Activated T-cell treated with anti-CD3 and anti-CD28 coated beads, Interleukin-2, amount 50 U/mL, for 4 hours (primary cell): ENCODE results near the gene LLGL2. TPM values are rescaled to one million over a fixed set of nuclear protein-coding genes. Genes with fewer than 3 reads are reported as not detected.

Source experiments
- ATAC-seq, 2 donors: fragments of 200-7000 bp; cut with Tn5 transposase; one replicate each; pipeline ENCODE4 v1.10.0; 2021
- DNase-seq: peaks from one replicate; pipeline ENCODE4 v3.0.0-alpha.2; 2020
- H3K27me3 Mint-ChIP-seq: one replicate; pipeline ENCODE4 v1.8.0; 2021; ENCODE audit warnings: low read depth, mixed read lengths
- H3K36me3 Mint-ChIP-seq: one replicate; pipeline ENCODE4 v1.8.0; 2022; ENCODE audit warnings: mixed read lengths; ENCODE audit not compliant: insufficient read depth
- H3K4me1 Mint-ChIP-seq: one replicate; pipeline ENCODE4 v1.8.0; 2021; ENCODE audit warnings: low read depth, mixed read lengths
- H3K4me3 Mint-ChIP-seq: one replicate; pipeline ENCODE4 v1.8.0; 2021; ENCODE audit warnings: mild to moderate bottlenecking, moderate library complexity, mixed read lengths
- H3K9me3 Mint-ChIP-seq: one replicate; pipeline ENCODE4 v1.8.0; 2021; ENCODE audit warnings: mixed read lengths
- total RNA-seq, 3 donors: library from RNA; stranded (reverse); gene quantifications; one replicate each; pipeline ENCODE4 v1.2.1, GENCODE V29; 2021

The LLGL2 gene
- total RNA-seq, 3 donors from 2014 or later, result 9.5 to 14.1 (median 10.2) TPM

DNA sequence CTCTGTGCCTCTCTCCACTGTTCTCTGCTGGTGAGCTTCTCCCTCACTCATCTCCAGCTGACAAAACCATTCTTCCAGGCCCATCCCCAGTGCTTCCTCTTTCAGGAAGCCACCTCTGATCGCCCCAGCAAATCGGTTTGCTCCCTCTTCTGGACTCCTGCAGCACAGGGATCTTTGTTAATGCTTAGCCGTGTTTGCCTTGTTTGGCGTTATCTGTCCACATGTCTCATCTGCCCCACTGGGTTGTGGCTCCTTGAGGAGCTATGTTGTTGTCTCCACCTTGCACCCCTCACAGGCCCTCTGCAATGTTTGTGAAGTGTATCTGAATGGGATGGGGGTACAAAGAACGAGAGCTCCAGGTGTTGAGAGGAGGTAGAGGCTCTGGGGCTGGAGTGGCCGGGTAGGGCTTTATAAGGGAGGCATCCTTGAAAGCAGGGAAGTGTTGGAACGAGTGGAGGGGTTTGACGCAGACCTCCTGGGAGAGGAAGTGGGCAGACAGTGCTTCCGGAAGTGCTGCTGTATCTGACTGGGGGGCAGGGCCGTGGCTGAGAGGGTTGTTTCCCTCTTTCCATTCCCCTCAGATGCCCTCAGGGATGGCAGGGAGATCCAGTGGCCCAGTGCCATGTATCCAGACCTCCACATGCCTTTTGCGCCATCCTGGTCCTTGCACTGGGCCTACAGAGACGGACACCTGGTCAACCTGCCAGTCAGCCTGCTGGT lies 38.0 kb upstream of the LLGL2 start:
- H3K36me3 Mint-ChIP-seq, result peaks cover 11% of the 10 kb centered on the region
- peak overlapping the region; percentile 54 for H3K4me3 Mint-ChIP-seq
- H3K4me1 Mint-ChIP-seq, result peaks cover 27% of the 10 kb centered on the region
- DNase-seq (peak; percentile 19), ATAC-seq (peak; percentile 82 to 83)
- no peaks in the 10 kb centered on the region for H3K27me3 Mint-ChIP-seq
- no peaks in the 10 kb centered on the region for H3K9me3 Mint-ChIP-seq

- ATAC-seq, result no peak
- no peak for DNase-seq
- H3K4me3 Mint-ChIP-seq, result no peak overlapping the region
- H3K9me3 Mint-ChIP-seq, result no peaks in the 10 kb centered on the region
- H3K36me3 Mint-ChIP-seq, result peaks cover 11% of the 10 kb centered on the region
- peaks cover 27% of the 10 kb centered on the region for H3K4me1 Mint-ChIP-seq
- no peaks in the 10 kb centered on the region for H3K27me3 Mint-ChIP-seq
Measured at GRCh38 chr17:75488693-75489510, 36.6 kb upstream of the LLGL2 start.

- Mint-ChIP-seq H3K9me3 (no peaks in the 10 kb centered on the region), H3K4me1 (peaks cover 27% of the 10 kb centered on the region), H3K4me3 (no peak overlapping the region), H3K27me3 (no peaks in the 10 kb centered on the region), H3K36me3 (peaks cover 14% of the 10 kb centered on the region)
- no peak for DNase-seq
- ATAC-seq, result no peak
Measured at GRCh38 chr17:75489511-75489955, 36.0 kb upstream of the LLGL2 start.

DNA sequence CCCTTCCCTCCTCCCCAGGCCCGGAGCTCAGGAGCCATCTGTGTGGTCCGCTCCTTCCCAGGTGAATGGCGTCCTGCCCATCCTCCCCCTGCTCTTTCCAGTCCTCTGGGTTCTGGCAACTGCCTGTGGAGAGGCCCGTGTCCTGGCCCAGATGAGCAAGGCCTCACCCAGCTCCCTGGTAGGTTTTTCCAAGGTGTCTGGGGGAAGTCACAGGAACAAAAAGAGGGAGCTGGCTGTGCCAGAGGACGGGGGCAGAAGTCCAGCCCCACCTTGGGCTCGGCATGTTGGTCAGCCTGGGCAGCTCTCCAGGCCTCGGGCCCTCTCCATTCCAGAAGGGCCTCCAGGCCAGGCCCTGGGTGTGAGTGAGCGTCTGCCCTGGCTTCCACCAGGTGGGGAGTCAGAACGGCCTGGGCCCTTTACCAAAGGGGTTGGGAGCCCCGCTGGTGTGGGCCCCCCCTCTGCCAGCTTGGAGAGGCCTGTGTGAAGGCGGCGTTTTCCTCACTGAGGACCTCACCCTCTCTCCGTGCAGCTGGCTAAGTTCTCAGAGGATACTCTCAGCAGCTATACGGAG lies 35.2 kb upstream of the LLGL2 start:
- peaks cover 11% of the 10 kb centered on the region for H3K36me3 Mint-ChIP-seq
- DNase-seq, result no peak
- H3K4me3 Mint-ChIP-seq, result no peak overlapping the region
- no peaks in the 10 kb centered on the region for H3K9me3 Mint-ChIP-seq
- H3K4me1 Mint-ChIP-seq, result peaks cover 26% of the 10 kb centered on the region
- ATAC-seq, result no peak
- no peaks in the 10 kb centered on the region for H3K27me3 Mint-ChIP-seq

GRCh38 chr17:75490953-75491649 lies 34.4 kb upstream of the LLGL2 start:
- peaks cover 26% of the 10 kb centered on the region for H3K4me1 Mint-ChIP-seq

GRCh38 chr17:75491680-75492079 lies 33.8 kb upstream of the LLGL2 start:
- peaks cover 6% of the 10 kb centered on the region for H3K36me3 Mint-ChIP-seq
- no peak overlapping the region for H3K4me3 Mint-ChIP-seq

More at GRCh38 chr17:75490953-75491649, 34.4 kb upstream of the LLGL2 start:
- Mint-ChIP-seq H3K36me3 (peaks cover 11% of the 10 kb centered on the region), H3K27me3 (no peaks in the 10 kb centered on the region), H3K9me3 (no peaks in the 10 kb centered on the region), H3K4me3 (no peak overlapping the region)
- ATAC-seq, result no peak
- no peak for DNase-seq

GRCh38 chr17:75492555-75493168 lies 32.8 kb upstream of the LLGL2 start:
- H3K36me3 Mint-ChIP-seq, result peaks cover 6% of the 10 kb centered on the region
- no peak for ATAC-seq
- no peaks in the 10 kb centered on the region for H3K9me3 Mint-ChIP-seq

More at GRCh38 chr17:75491680-75492079, 33.8 kb upstream of the LLGL2 start:
- no peak for ATAC-seq
- H3K9me3 Mint-ChIP-seq, result no peaks in the 10 kb centered on the region
- H3K27me3 Mint-ChIP-seq, result no peaks in the 10 kb centered on the region
- DNase-seq, result no peak
- H3K4me1 Mint-ChIP-seq, result peaks cover 20% of the 10 kb centered on the region

GRCh38 chr17:75493476-75494129 lies 31.9 kb upstream of the LLGL2 start:
- peaks cover 2% of the 10 kb centered on the region for H3K4me1 Mint-ChIP-seq
- no peak overlapping the region for H3K4me3 Mint-ChIP-seq
- no peaks in the 10 kb centered on the region for H3K27me3 Mint-ChIP-seq
- DNase-seq, result no peak
- H3K36me3 Mint-ChIP-seq, result peaks cover 6% of the 10 kb centered on the region
- H3K9me3 Mint-ChIP-seq, result no peaks in the 10 kb centered on the region
- no peak for ATAC-seq

More at GRCh38 chr17:75492555-75493168, 32.8 kb upstream of the LLGL2 start:
- DNase-seq, result no peak
- Mint-ChIP-seq H3K4me3 (no peak overlapping the region), H3K4me1 (peaks cover 10% of the 10 kb centered on the region), H3K27me3 (no peaks in the 10 kb centered on the region)

DNA sequence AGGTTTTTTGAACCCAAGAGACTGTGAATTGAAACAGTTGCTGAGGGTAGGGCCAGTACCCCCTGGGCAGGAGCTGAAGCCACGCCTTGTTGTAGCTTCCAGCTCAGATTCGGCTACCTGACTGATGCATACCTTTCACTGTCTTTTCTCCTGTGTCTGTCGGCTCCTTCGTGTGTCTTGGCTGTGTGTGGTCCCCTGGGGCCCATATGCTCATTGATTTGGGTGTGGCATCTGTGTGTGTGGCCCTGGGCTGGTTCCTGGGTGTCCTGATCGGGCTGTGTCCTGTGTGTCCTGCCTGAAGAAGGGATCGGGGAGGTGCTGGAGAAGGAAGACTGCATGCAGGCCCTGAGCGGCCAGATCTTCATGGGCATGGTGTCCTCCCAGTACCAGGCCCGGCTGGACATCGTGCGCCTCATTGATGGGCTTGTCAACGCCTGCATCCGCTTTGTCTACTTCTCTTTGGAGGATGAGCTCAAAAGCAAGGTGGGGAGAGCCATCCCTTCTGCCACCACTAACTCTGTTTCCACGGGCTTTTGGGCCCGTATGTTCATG lies 31.1 kb upstream of the LLGL2 start:
- no peak for DNase-seq
- no peaks in the 10 kb centered on the region for H3K4me1 Mint-ChIP-seq
- H3K9me3 Mint-ChIP-seq, result no peaks in the 10 kb centered on the region
- peaks cover 6% of the 10 kb centered on the region for H3K36me3 Mint-ChIP-seq
- no peak overlapping the region for H3K4me3 Mint-ChIP-seq
- H3K27me3 Mint-ChIP-seq, result no peaks in the 10 kb centered on the region
- no peak for ATAC-seq

DNA sequence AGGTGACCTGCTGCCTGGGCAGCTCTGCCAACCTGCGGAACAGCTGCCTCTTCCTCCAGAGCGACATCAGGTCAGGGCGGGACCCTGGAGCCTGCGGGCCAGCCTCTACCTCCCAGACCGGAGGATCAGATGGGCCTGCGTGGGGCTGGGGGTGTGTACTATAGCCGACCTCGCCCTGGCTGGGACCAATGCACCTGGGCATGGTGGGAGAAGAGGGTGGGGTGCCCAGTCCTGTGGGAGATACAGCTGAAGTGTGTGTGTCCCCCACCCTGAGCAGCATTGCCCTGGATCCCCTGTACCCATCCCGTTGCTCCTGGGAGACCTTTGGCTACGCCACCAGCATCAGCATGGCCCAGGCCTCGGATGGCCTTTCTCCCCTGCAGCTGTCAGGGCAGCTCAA lies 29.5 kb upstream of the LLGL2 start:
- Mint-ChIP-seq H3K36me3 (peaks cover 6% of the 10 kb centered on the region), H3K27me3 (no peaks in the 10 kb centered on the region), H3K9me3 (no peaks in the 10 kb centered on the region), H3K4me1 (no peaks in the 10 kb centered on the region), H3K4me3 (no peak overlapping the region)
- DNase-seq (no peak), ATAC-seq (no peak)

DNA sequence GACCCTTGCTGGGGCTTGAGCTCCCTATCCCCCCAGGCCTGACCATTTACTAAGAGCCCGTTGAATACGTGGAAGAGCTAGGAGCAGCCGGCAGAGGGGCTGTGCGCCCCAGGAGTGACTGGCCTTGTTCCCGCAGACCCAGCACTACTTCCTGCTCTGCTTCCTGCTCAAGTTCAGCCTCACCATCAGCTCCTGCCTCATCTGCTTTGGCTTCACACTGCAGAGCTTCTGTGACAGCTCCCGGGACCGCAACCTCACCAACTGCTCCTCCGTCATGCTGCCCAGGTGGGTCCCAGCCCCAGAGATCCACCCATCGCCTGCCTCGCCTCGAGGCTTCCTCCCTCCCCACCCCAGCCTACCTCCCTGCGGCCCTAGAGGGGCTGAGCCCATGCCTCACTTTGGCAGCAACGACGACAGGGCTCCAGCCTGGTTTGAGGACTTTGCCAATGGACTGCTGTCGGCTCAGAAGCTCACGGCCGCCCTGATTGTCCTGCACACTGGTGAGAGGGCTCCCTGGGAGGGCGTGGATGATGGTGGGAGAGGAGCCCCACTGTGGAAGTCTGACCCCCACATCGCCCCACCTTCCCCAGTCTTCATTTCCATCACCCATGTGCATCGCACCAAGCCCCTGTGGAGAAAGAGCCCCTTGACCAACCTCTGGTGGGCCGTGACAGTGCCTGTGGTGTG lies 27.3 kb upstream of the LLGL2 start:
- Mint-ChIP-seq H3K4me1 (no peaks in the 10 kb centered on the region), H3K36me3 (peaks cover 2% of the 10 kb centered on the region), H3K27me3 (no peaks in the 10 kb centered on the region), H3K9me3 (no peaks in the 10 kb centered on the region), H3K4me3 (no peak overlapping the region)
- ATAC-seq (peak; percentile 21), DNase-seq (no peak)

DNA sequence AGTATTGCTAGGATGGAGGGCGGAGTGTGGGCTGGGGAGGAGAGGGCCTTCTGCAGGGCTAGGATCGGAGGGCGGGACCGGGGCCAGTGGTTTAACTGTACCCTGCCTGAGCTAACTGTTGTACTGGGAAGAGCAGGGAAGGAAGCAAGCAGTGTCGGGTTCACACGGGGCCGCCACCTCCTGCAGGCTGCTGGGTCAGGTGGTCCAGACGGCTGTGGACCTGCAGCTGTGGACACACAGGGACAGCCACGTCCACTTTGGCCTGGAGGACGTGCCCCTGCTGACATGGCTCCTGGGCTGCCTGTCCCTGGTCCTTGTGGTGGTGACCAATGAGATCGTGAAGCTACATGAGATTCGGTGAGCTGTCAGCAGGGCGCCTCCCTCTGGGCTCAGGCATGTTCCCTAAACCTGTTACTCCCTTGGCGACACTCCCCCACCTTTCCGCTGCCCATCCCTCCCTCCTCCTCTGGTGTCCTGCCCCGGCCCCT lies 26.7 kb upstream of the LLGL2 start:
- no peaks in the 10 kb centered on the region for H3K4me1 Mint-ChIP-seq
- H3K9me3 Mint-ChIP-seq, result no peaks in the 10 kb centered on the region
- no peak for DNase-seq
- H3K4me3 Mint-ChIP-seq, result no peak overlapping the region
- peaks cover 2% of the 10 kb centered on the region for H3K36me3 Mint-ChIP-seq
- H3K27me3 Mint-ChIP-seq, result no peaks in the 10 kb centered on the region
- no peak for ATAC-seq
